ENCODE data around the gene RP2. TPM values are rescaled to one million over a fixed set of nuclear protein-coding genes. Genes with fewer than 3 reads are reported as not detected.
A peak's percentile ranks its signal among the peaks of the same experiment; 100 is the strongest.

RP2 gene
- polyA plus RNA-seq, 3 donors from 2014 or later, result 4.4 to 13.2 (median 8.2) TPM

DNA sequence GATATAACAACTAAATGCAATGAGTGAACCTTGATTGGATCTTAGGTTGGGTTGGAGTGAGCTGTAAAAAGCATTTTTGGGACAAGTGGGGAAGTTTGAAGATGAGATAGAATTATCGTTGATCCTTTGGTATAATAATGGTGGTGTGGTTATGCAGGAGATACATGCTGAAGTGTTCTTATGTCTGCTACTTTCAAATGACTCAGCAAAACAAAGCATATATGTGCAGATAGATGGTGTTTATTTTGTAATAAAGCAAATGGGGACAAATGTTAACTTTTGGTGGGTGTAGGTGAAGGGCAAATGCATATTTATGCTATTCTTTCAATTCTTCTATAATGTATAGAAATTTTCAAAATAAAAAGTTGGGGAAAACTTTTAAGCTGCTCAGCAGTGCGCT is 26.2 kb downstream of the RP2 start:
- H3K4me1 Mint-ChIP-seq, result peaks cover 0 to 2% of the 10 kb centered on the region in 2 donors
- H3K27ac Mint-ChIP-seq, result peak overlapping the region in 1 of 6 donors; percentile 20
- peaks cover 0 to 5% (median 1%) of the 10 kb centered on the region in 3 donors for H3K27me3 Mint-ChIP-seq (ENCODE audit: low read depth in 3 of 3)
- no peaks in the 10 kb centered on the region for H3K9me3 Mint-ChIP-seq
- DNase-seq, result no peak
- no peak overlapping the region for H3K4me3 Mint-ChIP-seq
- H3K36me3 Mint-ChIP-seq, result no peaks in the 10 kb centered on the region

GRCh38 chrX:46864606-46865005 is 27.8 kb downstream of the RP2 start:
- Mint-ChIP-seq H3K27me3 (ENCODE audit: low read depth in 3 of 3) (peaks cover 0 to 5% (median 1%) of the 10 kb centered on the region in 3 donors), H3K4me3 (no peak overlapping the region), H3K9me3 (no peaks in the 10 kb centered on the region), H3K27ac (no peak overlapping the region), H3K36me3 (no peaks in the 10 kb centered on the region), H3K4me1 (peaks cover 0 to 2% of the 10 kb centered on the region in 2 donors)
- no peak for DNase-seq

GRCh38 chrX:46865281-46865680 is 28.4 kb downstream of the RP2 start:
- H3K27me3 Mint-ChIP-seq (ENCODE audit: low read depth in 3 of 3), result peaks cover 0 to 5% (median 1%) of the 10 kb centered on the region in 3 donors
- H3K4me1 Mint-ChIP-seq, result no peaks in the 10 kb centered on the region
- H3K4me3 Mint-ChIP-seq, result no peak overlapping the region
- H3K27ac Mint-ChIP-seq, result no peak overlapping the region
- no peaks in the 10 kb centered on the region for H3K9me3 Mint-ChIP-seq
- H3K36me3 Mint-ChIP-seq, result no peaks in the 10 kb centered on the region
- DNase-seq, result no peak

- Mint-ChIP-seq H3K9me3 (no peaks in the 10 kb centered on the region), H3K27me3 (ENCODE audit: low read depth in 3 of 3) (peaks cover 0 to 5% (median 1%) of the 10 kb centered on the region in 3 donors), H3K36me3 (no peaks in the 10 kb centered on the region), H3K4me3 (no peak overlapping the region), H3K27ac (no peak overlapping the region), H3K4me1 (no peaks in the 10 kb centered on the region)
- no peak for DNase-seq
Measured at GRCh38 chrX:46866726-46867125, 29.9 kb downstream of the RP2 start.

DNA sequence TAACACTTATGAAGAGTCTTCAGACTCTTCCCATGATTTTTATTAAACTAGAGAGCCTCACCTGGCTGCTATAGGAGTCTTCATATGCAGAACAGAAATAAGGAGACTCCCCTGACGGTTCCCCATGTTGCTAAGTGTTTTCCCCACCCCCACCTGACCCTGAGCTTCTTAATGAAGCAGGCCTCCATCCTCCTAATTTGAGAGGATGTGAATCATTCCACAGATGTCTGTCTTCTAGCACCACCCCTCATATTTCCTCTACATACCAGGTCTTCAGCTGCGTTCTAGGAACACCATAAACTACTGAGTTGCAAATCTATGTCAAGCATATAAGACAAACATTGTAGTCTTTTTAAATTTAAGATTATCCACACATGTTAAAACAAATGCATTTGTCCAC is 36.9 kb downstream of the RP2 start:
- Mint-ChIP-seq H3K27me3 (ENCODE audit: low read depth in 3 of 3) (peaks cover 0 to 4% (median 2%) of the 10 kb centered on the region in 3 donors), H3K36me3 (no peaks in the 10 kb centered on the region), H3K4me3 (no peak overlapping the region), H3K9me3 (no peaks in the 10 kb centered on the region), H3K27ac (no peak overlapping the region), H3K4me1 (peaks cover 0 to 6% of the 10 kb centered on the region in 2 donors)
- DNase-seq, result no peak

DNA sequence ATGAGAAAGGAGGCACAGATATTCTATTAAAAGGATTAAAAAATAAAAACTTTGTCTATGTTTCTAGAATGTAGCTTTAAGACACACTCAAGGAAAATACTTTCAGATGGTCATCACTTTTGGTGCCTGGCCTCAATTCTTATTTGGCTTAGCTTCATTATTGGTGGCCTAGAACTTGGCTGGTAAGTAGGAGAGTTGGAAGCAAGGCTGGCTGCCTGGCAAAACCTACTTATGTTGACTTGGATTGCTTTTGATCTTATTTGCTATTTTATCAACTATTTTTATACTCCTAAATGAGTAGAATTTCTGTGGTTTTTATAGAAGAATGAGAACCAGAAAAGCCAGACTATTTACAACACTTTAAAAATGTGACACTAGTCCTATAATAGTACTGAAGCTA is 40.1 kb downstream of the RP2 start:
- H3K4me3 Mint-ChIP-seq, result no peak overlapping the region
- H3K36me3 Mint-ChIP-seq, result peaks cover 0 to 4% (median 0%) of the 10 kb centered on the region in 3 donors
- peaks cover 0 to 6% of the 10 kb centered on the region in 2 donors for H3K4me1 Mint-ChIP-seq
- peaks cover 0 to 2% (median under 1%) of the 10 kb centered on the region in 3 donors for H3K27me3 Mint-ChIP-seq (ENCODE audit: low read depth in 3 of 3)
- no peak overlapping the region for H3K27ac Mint-ChIP-seq
- H3K9me3 Mint-ChIP-seq, result no peaks in the 10 kb centered on the region
- DNase-seq, result no peak

DNA sequence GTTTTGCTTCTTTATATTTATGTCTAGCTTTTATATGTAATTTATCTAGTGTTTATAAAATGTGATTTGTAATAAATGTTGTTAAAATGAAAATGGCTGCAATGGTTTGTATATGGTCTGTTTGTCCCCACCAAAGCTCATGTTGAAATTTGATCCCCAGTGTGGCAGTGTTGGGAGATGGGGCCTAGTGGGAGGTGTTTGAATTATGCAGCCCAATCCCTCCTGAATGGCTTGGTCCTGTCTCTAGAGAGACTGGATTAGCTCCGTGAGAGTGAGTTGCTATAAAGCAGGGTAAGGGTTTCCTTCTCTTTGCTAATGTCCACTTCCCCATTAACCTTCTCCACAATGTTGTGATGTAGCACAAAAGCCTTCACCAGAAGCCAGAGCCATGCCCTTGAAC is 45.4 kb downstream of the RP2 start:
- peaks cover 0 to 2% (median 0%) of the 10 kb centered on the region in 3 donors for H3K27me3 Mint-ChIP-seq (ENCODE audit: low read depth in 3 of 3)
- peaks cover 0 to 4% (median 0%) of the 10 kb centered on the region in 3 donors for H3K36me3 Mint-ChIP-seq
- no peak for DNase-seq
- no peaks in the 10 kb centered on the region for H3K9me3 Mint-ChIP-seq
- H3K4me3 Mint-ChIP-seq, result no peak overlapping the region
- peaks cover 0 to 4% of the 10 kb centered on the region in 2 donors for H3K4me1 Mint-ChIP-seq
- H3K27ac Mint-ChIP-seq, result no peak overlapping the region

- Mint-ChIP-seq H3K4me3 (no peak overlapping the region), H3K4me1 (peaks cover 0 to 4% of the 10 kb centered on the region in 2 donors), H3K27ac (peak overlapping the region in 1 of 6 donors; percentile 46), H3K9me3 (no peaks in the 10 kb centered on the region), H3K36me3 (peaks cover 0 to 4% (median 0%) of the 10 kb centered on the region in 3 donors), H3K27me3 (ENCODE audit: low read depth in 3 of 3) (peaks cover 0 to 3% (median 0%) of the 10 kb centered on the region in 3 donors)
- no peak for DNase-seq
Measured at GRCh38 chrX:46884799-46885198, 48.0 kb downstream of the RP2 start.

- Mint-ChIP-seq H3K9me3 (no peaks in the 10 kb centered on the region), H3K36me3 (peaks cover 0 to 3% (median 0%) of the 10 kb centered on the region in 3 donors)
Measured at GRCh38 chrX:46898207-46898606, 61.4 kb downstream of the RP2 start.

DNA sequence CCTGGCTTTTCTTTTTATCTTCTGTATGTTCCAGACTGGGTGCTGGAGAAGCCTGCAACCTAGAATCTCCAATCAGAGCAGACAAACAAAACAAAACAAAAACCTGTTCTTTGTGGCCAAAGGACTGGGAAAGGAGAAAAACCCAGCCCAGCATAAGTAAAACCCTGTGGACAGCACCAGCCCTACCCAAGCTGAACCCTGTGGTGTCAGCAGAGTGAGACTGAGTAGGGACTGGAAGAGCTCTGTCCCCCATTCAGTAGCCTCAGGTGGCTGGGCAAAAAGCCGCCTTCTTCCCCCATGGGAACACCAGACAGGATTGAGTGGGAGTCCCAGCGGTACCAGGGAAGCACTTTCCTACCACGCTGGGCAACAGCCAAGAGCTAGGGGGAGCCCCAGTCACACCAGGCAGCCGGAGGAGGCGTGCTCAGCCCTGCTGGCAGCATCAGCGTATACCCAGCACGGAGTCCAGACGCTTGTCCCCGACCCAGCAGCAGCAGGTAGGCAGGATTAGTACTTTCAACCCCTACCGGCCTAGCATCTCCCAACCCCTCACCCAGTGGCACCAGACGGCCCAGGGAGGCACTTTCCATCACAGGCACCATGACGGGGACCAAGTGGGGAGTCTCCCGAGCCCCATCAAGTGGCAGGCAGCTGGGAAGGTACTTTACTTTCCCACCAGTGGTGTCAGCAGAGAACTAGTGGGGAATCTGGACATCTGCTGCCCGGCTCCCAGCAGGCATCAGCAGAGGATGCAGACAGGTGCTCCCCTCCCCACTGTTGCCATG is 66.8 kb downstream of the RP2 start:
- no peaks in the 10 kb centered on the region for H3K36me3 Mint-ChIP-seq
- H3K27ac Mint-ChIP-seq, result peak overlapping the region in 1 of 6 donors; percentile 22
- peak overlapping the region in 3 of 5 donors; percentile 18 to 61 (median 35) for H3K4me3 Mint-ChIP-seq
- DNase-seq, result peak; percentile 20 to 45 (median 36)
- no peaks in the 10 kb centered on the region for H3K9me3 Mint-ChIP-seq
- no peaks in the 10 kb centered on the region for H3K4me1 Mint-ChIP-seq
- H3K27me3 Mint-ChIP-seq (ENCODE audit: low read depth in 3 of 3), result peaks cover 0 to 11% (median 10%) of the 10 kb centered on the region in 3 donors

More at GRCh38 chrX:46898207-46898606, 61.4 kb downstream of the RP2 start:
- Mint-ChIP-seq H3K4me1 (no peaks in the 10 kb centered on the region), H3K27me3 (ENCODE audit: low read depth in 3 of 3) (peaks cover 0 to 7% (median 4%) of the 10 kb centered on the region in 3 donors), H3K4me3 (no peak overlapping the region), H3K27ac (no peak overlapping the region)
- DNase-seq, result no peak

DNA sequence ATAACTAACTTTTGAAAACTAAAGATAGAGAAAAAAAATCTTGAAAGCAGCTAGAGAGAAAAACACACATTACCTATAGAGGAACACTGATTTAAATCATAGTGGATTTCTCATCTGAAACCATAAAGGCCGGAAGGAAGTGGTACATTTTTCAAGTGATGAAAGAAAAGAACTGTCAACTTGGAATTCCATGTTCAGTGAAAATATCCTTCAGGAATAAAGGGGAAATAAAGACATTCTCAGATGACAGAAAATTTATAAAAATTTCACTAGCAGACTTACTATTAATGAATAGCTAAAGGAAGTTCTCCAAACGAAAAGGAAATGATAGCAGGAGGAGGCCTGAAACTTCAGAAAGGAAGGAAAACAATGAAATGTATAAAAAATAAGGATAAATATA is 67.8 kb downstream of the RP2 start:
- Mint-ChIP-seq H3K4me1 (no peaks in the 10 kb centered on the region), H3K27me3 (ENCODE audit: low read depth in 3 of 3) (peaks cover 0 to 10% (median 8%) of the 10 kb centered on the region in 3 donors), H3K27ac (no peak overlapping the region), H3K9me3 (no peaks in the 10 kb centered on the region), H3K4me3 (no peak overlapping the region), H3K36me3 (no peaks in the 10 kb centered on the region)
- no peak for DNase-seq

DNA sequence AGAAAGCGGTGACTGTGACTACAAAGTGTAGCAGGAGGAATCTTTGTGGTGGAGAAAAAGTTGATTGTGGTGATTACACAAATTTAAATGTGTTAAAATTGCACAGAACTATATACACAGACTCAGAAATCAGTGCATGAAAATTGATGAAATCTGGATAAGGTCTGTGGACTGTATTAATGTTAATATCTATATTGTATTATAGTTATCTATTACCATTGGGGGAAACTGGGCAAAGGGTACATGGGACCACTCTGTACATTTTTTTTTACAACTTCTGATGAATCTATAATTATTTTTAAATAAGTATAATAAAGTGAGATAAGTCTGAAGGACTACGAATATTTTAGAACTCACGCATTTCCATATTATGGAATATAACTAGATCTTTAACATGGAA is 73.6 kb downstream of the RP2 start:
- Mint-ChIP-seq H3K27me3 (ENCODE audit: low read depth in 3 of 3) (peaks cover 2 to 15% (median 5%) of the 10 kb centered on the region in 3 donors), H3K27ac (no peak overlapping the region), H3K9me3 (peaks cover 0 to 1% (median 0%) of the 10 kb centered on the region in 6 donors), H3K4me1 (peaks cover 7 to 9% of the 10 kb centered on the region in 2 donors), H3K36me3 (no peaks in the 10 kb centered on the region), H3K4me3 (no peak overlapping the region)
- no peak for DNase-seq

- Mint-ChIP-seq H3K36me3 (no peaks in the 10 kb centered on the region), H3K27me3 (ENCODE audit: low read depth in 3 of 3) (peaks cover 3 to 21% (median 5%) of the 10 kb centered on the region in 3 donors), H3K9me3 (peaks cover 0 to 1% (median 0%) of the 10 kb centered on the region in 6 donors), H3K4me1 (peaks cover 7 to 9% of the 10 kb centered on the region in 2 donors), H3K4me3 (peak within 1 kb of the TSS; percentile 55 to 84 (median 80)), H3K27ac (no peak within 1 kb of the TSS)
- DNase-seq, result peak; percentile 9 to 20 (median 16)
Measured at GRCh38 chrX:46912098-46912602, 75.3 kb downstream of the RP2 start, which contains the start of gene JADE3. TSS of gene JADE3 (plus strand) at chrX:46912421. CDS start at chrX:46984895, 72,474 bp downstream.
